ENCODE measurements around the gene PRCP.

DNA sequence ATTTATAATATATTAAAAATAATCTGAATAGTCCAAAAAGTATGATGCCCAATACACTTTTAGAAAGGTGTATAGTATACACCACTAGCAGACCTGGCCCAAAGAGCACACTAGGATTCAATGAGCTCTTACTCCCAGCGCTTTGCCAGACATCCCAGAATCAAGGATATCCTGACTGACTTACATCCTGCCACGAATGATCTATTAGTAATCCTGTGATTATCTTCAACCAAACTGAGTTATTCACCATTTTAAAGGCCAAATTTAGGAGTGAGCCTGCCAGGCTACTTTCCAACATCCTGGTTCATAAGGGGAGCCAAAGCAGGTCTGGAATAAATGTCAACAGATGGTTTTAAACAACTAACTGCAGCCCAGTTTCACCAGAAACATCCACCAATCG lies 105.7 kb downstream of the PRCP start:
- no peak for TF ChIP-seq POLR2A (IDR thresholded peaks at IDR 0.05; ENCODE audit: low read depth, low read length)
- no peak for TF ChIP-seq POLR2AphosphoS5 (IDR thresholded peaks at IDR 0.05; ENCODE audit: low read depth, low read length)
- no peak for TF ChIP-seq TAF1 (IDR thresholded peaks at IDR 0.05; ENCODE audit: borderline replicate concordance, low read depth, low read length)
